NB4 (cell line): Measurements from ENCODE around the gene DEUP1.

Experiments
- CTCF ChIP-seq: IDR thresholded peaks from one replicate; pipeline ENCODE4 v1.5.1; 2012; ENCODE audit warnings: low read depth, low read length
- MYC ChIP-seq: IDR thresholded peaks from 2 replicates; pipeline ENCODE4 v1.6.1; 2011; ENCODE audit warnings: low read depth, low read length
- POLR2A ChIP-seq: IDR thresholded peaks from 2 replicates; pipeline ENCODE4 v1.6.1; 2011; ENCODE audit warnings: mild to moderate bottlenecking; ENCODE audit not compliant: insufficient read length; ENCODE audit errors: extremely low read depth

- TF ChIP-seq CTCF (no peak), MYC (no peak), POLR2A (no peak)
These were observed 143.6 kb downstream of the DEUP1 start for GRCh38 chr11:93474123-93474522.
